ENCODE measurements around the gene YEATS2.

Gene YEATS2

DNA sequence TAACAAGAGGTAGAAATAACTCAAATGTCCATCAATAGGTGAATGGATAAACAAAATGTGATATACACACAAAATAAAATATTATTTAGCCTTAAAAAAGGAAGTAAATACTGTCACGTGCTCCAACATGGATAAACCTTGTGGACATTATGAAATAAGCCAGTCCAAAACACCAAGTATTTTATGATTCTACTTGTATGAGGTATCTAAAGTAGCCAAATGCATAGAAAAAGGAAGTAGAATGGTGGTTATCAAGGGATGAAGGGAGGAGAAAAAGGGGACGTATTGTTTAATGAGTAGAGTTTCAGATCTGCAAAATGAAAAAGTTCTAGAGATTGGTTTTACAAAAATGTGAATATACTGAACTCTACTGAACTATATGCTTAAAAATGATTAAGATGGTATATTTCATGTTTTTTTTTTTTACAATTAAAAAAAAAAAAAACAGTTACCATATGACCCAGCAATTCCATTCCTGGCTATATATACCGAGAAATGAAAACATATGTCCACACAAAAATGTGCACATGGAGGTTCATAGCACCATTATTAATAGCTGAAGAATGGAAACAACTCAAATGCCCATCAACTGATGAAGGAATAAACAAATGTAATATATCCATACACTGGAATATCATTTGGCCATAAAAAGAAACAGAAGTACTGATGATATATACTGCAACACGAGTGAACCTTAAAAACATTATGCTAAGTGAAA is 156.9 kb downstream of the YEATS2 start:
- no peak overlapping the region for H3K27ac ChIP-seq (ENCODE audit: low read length)
- no peaks in the 10 kb centered on the region for H3K9me3 ChIP-seq (ENCODE audit: control insufficient read depth, low read depth, low read length)
- no peak overlapping the region for H3K4me3 ChIP-seq (ENCODE audit: low read length)
- peaks cover 22% of the 10 kb centered on the region for H3K36me3 ChIP-seq (ENCODE audit: control insufficient read depth, low read depth, low read length)
- no peaks in the 10 kb centered on the region for H3K4me1 ChIP-seq (ENCODE audit: control insufficient read depth, low read depth, low read length)
- H3K27me3 ChIP-seq (ENCODE audit: control insufficient read depth, insufficient read depth, low read length): no peaks in the 10 kb centered on the region
- no peak overlapping the region for H3K9ac ChIP-seq (ENCODE audit: low read length)

DNA sequence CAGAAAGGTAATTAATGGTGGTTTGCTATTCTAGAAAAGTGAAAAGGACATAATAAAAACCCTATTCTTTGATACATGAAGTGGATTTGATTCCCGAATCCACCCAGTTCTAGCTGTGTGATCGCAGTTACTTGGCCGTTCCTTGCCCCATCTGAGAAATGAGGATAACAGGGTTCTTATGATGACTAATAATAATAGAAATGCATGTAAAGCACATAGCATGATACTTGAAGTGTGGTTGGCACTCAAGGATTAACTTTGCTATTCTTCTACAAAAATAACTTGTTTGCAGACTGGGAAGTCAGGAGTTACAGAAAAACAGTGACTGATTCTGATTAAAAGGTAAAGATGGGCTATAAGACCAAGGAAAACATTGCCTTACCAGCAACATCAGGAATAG is 160.3 kb downstream of the YEATS2 start:
- H3K4me1 ChIP-seq (ENCODE audit: control insufficient read depth, low read depth, low read length): no peaks in the 10 kb centered on the region
- H3K9ac ChIP-seq (ENCODE audit: low read length): no peak overlapping the region
- H3K36me3 ChIP-seq (ENCODE audit: control insufficient read depth, low read depth, low read length): peaks cover 40% of the 10 kb centered on the region
- H3K27ac ChIP-seq (ENCODE audit: low read length): no peak overlapping the region
- no peak overlapping the region for H3K4me3 ChIP-seq (ENCODE audit: low read length)
- H3K9me3 ChIP-seq (ENCODE audit: control insufficient read depth, low read depth, low read length): no peaks in the 10 kb centered on the region
- H3K27me3 ChIP-seq (ENCODE audit: control insufficient read depth, insufficient read depth, low read length): no peaks in the 10 kb centered on the region

Data from iPS-18a (cell line).